HCT116 (cell line): ENCODE measurements around the gene NAV1. TPM values are rescaled to one million over a fixed set of nuclear protein-coding genes. Genes with fewer than 3 reads are reported as not detected.

Experiments
- ATAC-seq: fragments of 200-7000 bp; cut with Tn5 transposase; 2 replicates; pipeline ENCODE4 v1.9.1; 2020; ENCODE audit warnings: mild to moderate bottlenecking, moderate library complexity
- BruUV-seq: library from RNA; stranded (reverse); fragments of 400-500 nt; replicated peaks from 2 replicates; lab custom pipeline; 2021; lab: Mats Ljungman, UMichigan
- CTCF ChIA-PET: fragments of 300-600 bp; sonication (Branson Sonifier 250); formaldehyde crosslinking; loops from one replicate; lab custom pipeline; 2021; ENCODE audit warnings: antibody characterized with exemption; lab: Charles Lee
- POLR2A ChIA-PET: fragments of 300-600, 350-600 bp; sonication (Branson Sonifier 250); formaldehyde crosslinking; loops from one replicate; lab custom pipeline; 2021; ENCODE audit warnings: antibody characterized with exemption; lab: Charles Lee
- RAD21 ChIA-PET, 2 experiments: fragments of 300-600 bp; sonication (Branson Sonifier 250); formaldehyde crosslinking; loops; one replicate each; lab custom pipeline; 2023; ENCODE audit warnings: low total read pairs in 2 of 2; ENCODE audit not compliant: uncharacterized antibody in 2 of 2, unreplicated experiment in 2 of 2, low non-redundant PET in 1 of 2; lab: Charles Lee
- DNase-seq: peaks from one replicate; pipeline ENCODE4 v3.0.0-alpha.2; 2010; ENCODE audit warnings: low read depth, low spot score
- H2AFZ ChIP-seq: fragments of 200-600 bp; shearing (Covaris generic), sonication (generic); 2 replicates; pipeline ENCODE4 v1.6.1; 2017; ENCODE audit warnings: low read depth, mixed run types, mixed read lengths, antibody characterized with exemption, low read length; ENCODE audit not compliant: poor library complexity, severe bottlenecking
- H3K27ac ChIP-seq: 2 replicates; pipeline ENCODE4 v1.5.1; 2012; ENCODE audit warnings: low read depth, low read length
- H3K27me3 ChIP-seq: fragments of 200-600 bp; sonication (generic); 2 replicates; pipeline ENCODE4 v1.6.1; 2016; ENCODE audit warnings: mixed run types, low read length, mixed read lengths; ENCODE audit not compliant: insufficient read depth
- H3K36me3 ChIP-seq, 2 experiments: fragments of 200-500 bp in 1 of 2; fragments of 200-600 bp in 1 of 2; sonication (Bioruptor generic) in 1 of 2; sonication (generic) in 1 of 2; 2 replicates each; pipeline versions ENCODE4 v1.5.1 to v1.6.1; 2014 to 2016; ENCODE audit warnings: low read length in 2 of 2, inconsistent platforms in 1 of 2, mixed read lengths in 1 of 2, mixed run types in 1 of 2; ENCODE audit not compliant: insufficient read depth in 2 of 2, control insufficient read depth in 1 of 2
- H3K4me1 ChIP-seq, 2 experiments: fragments of 200-600 bp in 1 of 2; sonication (generic) in 1 of 2; 2 replicates each; pipeline versions ENCODE4 v1.5.1 to v1.6.1; 2012 to 2017; ENCODE audit warnings: low read length in 2 of 2, inconsistent platforms in 1 of 2, mild to moderate bottlenecking in 1 of 2, mixed read lengths in 1 of 2, mixed run types in 1 of 2, moderate library complexity in 1 of 2; ENCODE audit not compliant: insufficient read depth in 2 of 2, control insufficient read depth in 1 of 2
- H3K4me2 ChIP-seq: fragments of 200-600 bp; sonication (generic); 2 replicates; pipeline ENCODE4 v1.6.1; 2017; ENCODE audit warnings: mixed run types, low read length, mixed read lengths
- H3K4me3 ChIP-seq, 2 experiments: fragments of 200-600 bp in 1 of 2; sonication (generic) in 1 of 2; replicated peaks in 1 of 2; 2 replicates each; pipeline ENCODE4 v1.5.1; 2011 to 2016; ENCODE audit warnings: low read length in 2 of 2, control low read depth in 1 of 2, low read depth in 1 of 2, mild to moderate bottlenecking in 1 of 2, mixed read lengths in 1 of 2, mixed run types in 1 of 2
- H3K79me2 ChIP-seq: fragments of 200-600 bp; sonication (generic); 2 replicates; pipeline ENCODE4 v1.6.1; 2017; ENCODE audit warnings: mild to moderate bottlenecking, mixed run types, low read length, moderate library complexity, mixed read lengths; ENCODE audit not compliant: insufficient read depth
- H3K9ac ChIP-seq: fragments of 200-600 bp; sonication (generic); 2 replicates; pipeline ENCODE4 v1.6.1; 2016; ENCODE audit warnings: low read length, mixed read lengths
- H3K9me2 ChIP-seq: fragments of 200-600 bp; sonication (generic), shearing (Covaris generic); 2 replicates; pipeline ENCODE4 v1.6.1; 2017; ENCODE audit warnings: mixed run types, mild to moderate bottlenecking, moderate library complexity; ENCODE audit not compliant: insufficient read depth
- H3K9me3 ChIP-seq, 2 experiments: fragments of 200-500 bp in 1 of 2; fragments of 200-600 bp in 1 of 2; sonication (Bioruptor generic) in 1 of 2; sonication (generic) in 1 of 2; 2 replicates each; pipeline ENCODE4 v1.6.1; 2014 to 2017; ENCODE audit warnings: low read length in 2 of 2, mixed read lengths in 2 of 2, inconsistent platforms in 1 of 2, low read depth in 1 of 2, mild to moderate bottlenecking in 1 of 2, mixed run types in 1 of 2, moderate library complexity in 1 of 2; ENCODE audit not compliant: control insufficient read depth in 1 of 2, insufficient read depth in 1 of 2
- H4K20me1 ChIP-seq: fragments of 200-600 bp; sonication (generic), shearing (Covaris generic); 2 replicates; pipeline ENCODE4 v1.6.1; 2017; ENCODE audit warnings: mixed run types, mild to moderate bottlenecking, moderate library complexity; ENCODE audit not compliant: insufficient read depth
- CBX3 ChIP-seq: IDR thresholded peaks from 2 replicates; pipeline ENCODE4 v1.6.1; 2012; ENCODE audit warnings: low read depth
- EGR1 ChIP-seq: IDR thresholded peaks from 2 replicates; pipeline ENCODE4 v1.6.1; 2012; ENCODE audit warnings: low read depth
- ELF1 ChIP-seq: IDR thresholded peaks from 2 replicates; pipeline ENCODE4 v1.6.1; 2012; ENCODE audit warnings: low read depth, borderline replicate concordance
- EZH2 ChIP-seq: fragments of 200-600 bp; sonication (generic); IDR thresholded peaks from 2 replicates; pipeline ENCODE4 v1.6.1; 2017; ENCODE audit warnings: antibody characterized with exemption, mixed run types
- EZH2phosphoT487 ChIP-seq: fragments of 200-600 bp; IDR thresholded peaks from 2 replicates; pipeline ENCODE4 v1.6.1; 2018; ENCODE audit warnings: antibody characterized with exemption, borderline replicate concordance
- FOSL1 ChIP-seq: IDR thresholded peaks from 2 replicates; pipeline ENCODE4 v1.6.1; 2012; ENCODE audit warnings: low read depth
- JUND ChIP-seq: IDR thresholded peaks from 2 replicates; pipeline ENCODE4 v1.6.1; 2012
- SIN3A ChIP-seq: IDR thresholded peaks from 2 replicates; pipeline ENCODE4 v1.6.1; 2012; ENCODE audit warnings: low read depth
- SRF ChIP-seq: IDR thresholded peaks from 2 replicates; pipeline ENCODE4 v1.6.1; 2012; ENCODE audit warnings: low read depth
- TCF7L2 ChIP-seq: IDR thresholded peaks from 2 replicates; pipeline ENCODE4 v1.7.0; 2011; ENCODE audit warnings: borderline replicate concordance, inconsistent platforms; ENCODE audit not compliant: insufficient read depth, insufficient read length; ENCODE audit errors: extremely low read depth
- YY1 ChIP-seq: IDR thresholded peaks from 2 replicates; pipeline ENCODE4 v1.6.1; 2011; ENCODE audit warnings: low read length, low read depth, moderate library complexity, mild to moderate bottlenecking; ENCODE audit not compliant: insufficient replicate concordance; ENCODE audit errors: extremely low read depth
- ZNF274 ChIP-seq: fragments of 200-500 bp; sonication (Bioruptor generic); IDR thresholded peaks from 2 replicates; pipeline ENCODE4 v1.6.1; 2014; ENCODE audit warnings: mild to moderate bottlenecking, low read depth, low read length, inconsistent platforms
- intact Hi-C: fragments of 100-400 bp; cut with micrococcal nuclease; formaldehyde crosslinking; loops from 2 replicates; pipeline ENCODE4 v1.10.0; 2022
- total RNA-seq: library from RNA; stranded (reverse); gene quantifications from one replicate; pipeline ENCODE4 v1.2.1, GENCODE V29; 2021; ENCODE audit not compliant: unreplicated experiment
- TF ChIP-seq, protein P1 (sequence below): IDR thresholded peaks from 2 replicates; pipeline ENCODE4 v1.6.1; 2011; ENCODE audit warnings: mild to moderate bottlenecking, low read length, moderate library complexity; ENCODE audit not compliant: insufficient replicate concordance; ENCODE audit errors: extremely low read depth
- TF ChIP-seq, protein P2 (sequence below): IDR thresholded peaks from 2 replicates; pipeline ENCODE4 v1.6.1; 2012

The NAV1 gene
- total RNA-seq, 1 experiment from 2014 or later: 22.8 TPM

DNA sequence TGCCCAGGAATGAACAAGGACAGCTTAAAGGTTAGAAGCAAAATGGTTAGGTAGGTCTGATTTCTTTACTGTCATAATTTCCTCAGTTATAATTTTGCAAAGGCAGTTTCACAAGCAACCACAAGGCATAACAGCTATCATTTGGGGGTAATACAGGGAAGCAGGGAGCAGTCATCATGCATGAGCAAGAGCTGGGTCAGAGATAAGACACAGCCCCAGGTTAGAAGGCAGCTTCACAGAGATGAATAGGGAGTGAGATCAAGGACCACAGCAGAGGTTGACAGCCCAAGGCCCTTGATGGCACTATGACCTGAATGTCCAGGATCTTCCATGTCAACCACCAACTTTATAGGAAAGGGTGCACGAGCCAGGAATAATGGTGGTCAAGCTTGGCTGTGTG, 23.0 kb upstream of the NAV1 start:
- Histone ChIP-seq H3K9ac (no peak overlapping the region), H3K4me1 (peaks cover 18 to 37% of the 10 kb centered on the region in 2 experiments; a peak in 3 of 4 replicates), H3K79me2 (no peaks in the 10 kb centered on the region), H3K9me3 (no peaks in the 10 kb centered on the region), H3K36me3 (no peaks in the 10 kb centered on the region), H3K4me2 (no peak overlapping the region), H3K9me2 (no peaks in the 10 kb centered on the region), H2AFZ (no peak overlapping the region), H3K27ac (no peak overlapping the region), H4K20me1 (no peaks in the 10 kb centered on the region), H3K4me3 (no peak overlapping the region), H3K27me3 (no peaks in the 10 kb centered on the region)
- ChIA-PET RAD21 (no interaction called here), POLR2A (interaction anchor here (1.3 kb wide), 1 partner anchor 9 kb away, joined by 4 read pairs; the partner anchor contains the start of gene CSRP1), CTCF (interaction anchor here (1.3 to 8.8 kb wide), 5 partner anchors 8 to 80 kb away, joined by 3 to 194 read pairs (median 5); partner anchors contain the start of gene CSRP1)
- TSS peak; percentile 11 for BruUV-seq
- intact Hi-C loops: no loop called here
- no peak for ATAC-seq
- DNase-seq: no peak
- TF ChIP-seq EZH2phosphoT487: no peak
- no peak for TF ChIP-seq EZH2
- no peak for TF ChIP-seq SRF
- TF ChIP-seq ZNF274: no peak
- TF ChIP-seq YY1: no peak
- no peak for TF ChIP-seq JUND
- TF ChIP-seq EGR1: no peak
- TF ChIP-seq, protein P1, sequence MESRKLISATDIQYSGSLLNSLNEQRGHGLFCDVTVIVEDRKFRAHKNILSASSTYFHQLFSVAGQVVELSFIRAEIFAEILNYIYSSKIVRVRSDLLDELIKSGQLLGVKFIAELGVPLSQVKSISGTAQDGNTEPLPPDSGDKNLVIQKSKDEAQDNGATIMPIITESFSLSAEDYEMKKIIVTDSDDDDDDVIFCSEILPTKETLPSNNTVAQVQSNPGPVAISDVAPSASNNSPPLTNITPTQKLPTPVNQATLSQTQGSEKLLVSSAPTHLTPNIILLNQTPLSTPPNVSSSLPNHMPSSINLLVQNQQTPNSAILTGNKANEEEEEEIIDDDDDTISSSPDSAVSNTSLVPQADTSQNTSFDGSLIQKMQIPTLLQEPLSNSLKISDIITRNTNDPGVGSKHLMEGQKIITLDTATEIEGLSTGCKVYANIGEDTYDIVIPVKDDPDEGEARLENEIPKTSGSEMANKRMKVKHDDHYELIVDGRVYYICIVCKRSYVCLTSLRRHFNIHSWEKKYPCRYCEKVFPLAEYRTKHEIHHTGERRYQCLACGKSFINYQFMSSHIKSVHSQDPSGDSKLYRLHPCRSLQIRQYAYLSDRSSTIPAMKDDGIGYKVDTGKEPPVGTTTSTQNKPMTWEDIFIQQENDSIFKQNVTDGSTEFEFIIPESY: no peak
- TF ChIP-seq TCF7L2: no peak
- TF ChIP-seq CBX3: no peak
- no peak for TF ChIP-seq SIN3A
- TF ChIP-seq, protein P2, sequence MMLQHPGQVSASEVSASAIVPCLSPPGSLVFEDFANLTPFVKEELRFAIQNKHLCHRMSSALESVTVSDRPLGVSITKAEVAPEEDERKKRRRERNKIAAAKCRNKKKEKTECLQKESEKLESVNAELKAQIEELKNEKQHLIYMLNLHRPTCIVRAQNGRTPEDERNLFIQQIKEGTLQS: no peak
- no peak for TF ChIP-seq ELF1
- no peak for TF ChIP-seq FOSL1
